ENCODE results near the gene KIAA1217. TPM values are rescaled to one million over a fixed set of nuclear protein-coding genes. Genes with fewer than 3 reads are reported as not detected.
A peak's percentile ranks its signal among the peaks of the same experiment; 100 is the strongest.
"Not testable (repeated sequence)": the region's sequence is repeated elsewhere in the genome, so short reads cannot be mapped to it uniquely, and the experiment has no call there.

KIAA1217 gene
- total RNA-seq, 1 experiment from 2014 or later = 5.2 TPM

DNA sequence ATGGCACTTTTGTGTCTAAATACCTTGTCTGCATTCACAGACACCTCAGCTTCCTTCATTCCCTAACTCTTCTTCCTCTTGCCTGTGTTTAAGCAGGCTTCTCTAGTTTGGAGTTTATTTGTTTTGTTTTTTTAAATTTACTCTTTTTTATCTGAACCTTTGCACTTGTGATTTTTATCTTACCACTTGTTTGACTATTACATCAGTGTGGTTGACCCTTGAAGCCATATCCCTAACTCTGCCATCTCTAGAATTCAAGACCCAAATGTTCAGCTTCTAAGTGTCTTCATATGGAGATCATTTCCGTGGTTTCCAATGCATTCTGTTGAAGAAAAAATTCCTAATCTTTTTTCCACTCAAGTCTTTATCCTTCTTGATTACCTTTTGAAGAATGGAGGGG lies 233.3 kb downstream of the KIAA1217 start:
- no peak for DNase-seq (ENCODE audit: low spot score)

DNA sequence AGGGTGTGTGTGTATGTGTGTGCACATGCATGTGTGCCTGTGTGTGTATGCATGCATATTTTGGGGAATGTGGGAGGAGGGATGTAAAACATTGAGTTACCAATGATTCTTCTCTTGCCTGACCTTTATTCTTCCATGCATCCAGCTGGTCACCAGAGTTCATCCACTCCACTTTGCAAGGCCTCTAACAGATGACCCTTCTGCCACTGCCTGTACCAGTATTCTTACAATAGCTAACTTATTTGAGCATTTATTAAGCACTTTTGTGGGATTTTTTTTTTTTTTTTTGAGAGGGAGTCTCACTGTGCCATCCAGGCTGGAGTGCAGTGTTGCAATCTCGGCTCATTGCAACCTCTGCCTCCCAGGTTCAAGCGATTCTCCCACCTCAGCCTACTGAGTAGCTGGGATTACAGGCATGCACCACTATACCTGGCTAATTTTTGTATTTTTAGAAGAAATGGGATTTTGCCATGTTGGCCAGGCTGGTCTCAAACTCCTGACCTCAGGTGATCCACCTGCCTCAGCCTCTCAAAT lies 233.8 kb downstream of the KIAA1217 start:
- DNase-seq (ENCODE audit: low spot score) = not testable (repeated sequence)

DNA sequence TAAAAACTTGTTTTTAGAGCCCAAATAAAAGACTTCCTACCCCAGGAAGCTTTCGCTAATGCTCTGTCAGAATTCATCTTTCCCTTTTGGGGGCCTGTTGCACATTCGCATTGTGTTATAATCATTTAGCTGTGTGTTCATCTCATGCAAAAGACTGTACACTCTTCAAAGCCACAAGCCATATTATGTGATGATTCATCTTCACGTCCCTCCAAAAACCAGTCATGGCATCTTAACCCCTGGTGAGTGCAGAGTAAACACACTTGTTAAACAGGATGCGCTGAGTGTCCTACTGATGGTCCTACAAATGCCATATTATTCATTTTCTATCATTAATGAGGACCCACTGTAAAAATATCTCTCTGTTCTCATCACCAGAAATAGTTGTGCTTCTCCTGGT lies 235.4 kb downstream of the KIAA1217 start:
- DNase-seq (ENCODE audit: low spot score) = peak; percentile 56

DNA sequence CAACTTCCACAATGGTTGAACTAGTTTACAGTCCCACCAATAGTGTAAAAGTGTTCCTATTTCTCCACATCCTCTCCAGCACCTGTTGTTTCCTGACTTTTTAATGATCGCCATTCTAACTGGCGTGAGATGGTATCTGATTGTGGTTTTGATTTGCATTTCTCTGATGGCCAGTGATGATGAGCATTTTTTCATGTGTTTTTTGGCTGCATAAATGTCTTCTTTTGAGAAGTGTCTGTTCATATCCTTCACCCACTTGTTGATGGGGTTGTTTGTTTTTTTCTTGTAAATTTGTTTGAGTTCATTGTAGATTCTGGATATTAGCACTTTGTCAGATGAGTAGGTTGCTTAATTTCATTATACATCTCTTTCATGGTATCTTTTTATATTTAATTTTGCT lies 237.0 kb downstream of the KIAA1217 start:
- DNase-seq (ENCODE audit: low spot score) = not testable (repeated sequence)

DNA sequence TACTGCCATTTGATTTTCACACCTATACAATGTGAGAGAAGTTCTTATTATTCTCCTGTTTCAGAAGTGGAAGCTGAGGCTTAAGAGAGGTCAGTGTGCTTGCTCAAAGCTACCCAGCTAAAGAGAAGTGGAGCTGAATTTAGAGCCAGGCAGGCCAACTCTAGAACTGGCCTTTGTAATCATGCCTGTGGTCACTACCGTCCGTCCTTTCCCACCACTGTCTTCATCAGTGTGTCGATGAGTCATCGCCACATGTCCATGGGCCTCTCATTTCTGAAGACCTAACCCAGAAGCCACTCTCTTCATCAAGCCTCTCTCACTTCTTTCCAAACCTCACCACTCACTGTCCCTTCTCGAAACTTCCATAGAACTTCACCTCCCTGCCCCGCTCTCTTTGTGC lies 237.8 kb downstream of the KIAA1217 start:
- peak; percentile 71 for DNase-seq (ENCODE audit: low spot score)

DNA sequence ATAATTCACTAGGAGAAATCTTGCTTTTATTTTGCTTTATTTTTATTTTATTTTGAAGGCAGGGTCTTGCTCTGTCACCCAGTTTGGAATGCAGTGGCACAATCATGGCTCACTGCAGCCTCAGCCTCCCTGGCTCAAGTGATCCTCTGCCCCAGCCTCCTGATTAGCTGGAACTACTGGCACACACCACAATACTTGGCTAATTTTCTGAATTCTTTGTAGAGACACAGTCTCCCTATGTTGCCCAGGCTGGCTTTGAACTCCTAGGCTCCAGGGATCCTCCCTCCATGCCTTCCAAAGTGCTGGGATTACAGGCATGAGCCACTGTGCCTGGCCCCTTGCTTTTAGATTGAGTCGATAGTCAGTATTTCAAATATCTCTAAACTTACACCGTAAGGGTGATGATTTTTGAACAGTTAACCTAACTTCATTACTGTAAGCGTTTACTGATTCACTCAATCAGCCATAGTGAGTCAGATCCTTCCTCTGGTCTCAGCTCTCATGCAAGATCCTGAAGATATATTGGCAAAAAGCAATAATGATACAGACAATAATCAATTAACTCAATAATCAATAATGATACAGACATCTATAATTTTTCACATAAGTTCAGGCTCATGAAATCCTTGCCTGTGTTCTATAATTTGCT lies 239.5 kb downstream of the KIAA1217 start:
- no peak for DNase-seq (ENCODE audit: low spot score)

DNA sequence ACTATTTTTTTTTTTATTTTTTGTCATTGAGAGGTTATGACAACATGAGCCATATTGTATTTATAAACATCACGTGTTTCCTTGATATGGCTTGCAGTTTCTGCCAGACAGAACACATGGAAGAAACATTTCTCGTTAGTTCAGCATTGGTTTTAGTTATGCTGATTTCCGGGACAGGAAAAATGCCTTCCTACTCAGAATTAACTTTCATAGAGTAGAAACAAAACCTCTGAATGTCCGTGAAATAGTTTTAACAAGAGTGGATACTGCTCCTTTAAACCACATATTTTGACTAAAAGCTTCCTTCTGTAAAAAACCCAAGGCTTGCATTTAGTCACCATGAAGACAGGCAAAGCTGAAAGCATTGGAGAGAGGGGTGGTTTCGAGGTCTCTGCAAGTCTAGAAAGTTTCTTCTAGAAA lies 240.4 kb downstream of the KIAA1217 start:
- DNase-seq (ENCODE audit: low spot score) = peak; percentile 18

DNA sequence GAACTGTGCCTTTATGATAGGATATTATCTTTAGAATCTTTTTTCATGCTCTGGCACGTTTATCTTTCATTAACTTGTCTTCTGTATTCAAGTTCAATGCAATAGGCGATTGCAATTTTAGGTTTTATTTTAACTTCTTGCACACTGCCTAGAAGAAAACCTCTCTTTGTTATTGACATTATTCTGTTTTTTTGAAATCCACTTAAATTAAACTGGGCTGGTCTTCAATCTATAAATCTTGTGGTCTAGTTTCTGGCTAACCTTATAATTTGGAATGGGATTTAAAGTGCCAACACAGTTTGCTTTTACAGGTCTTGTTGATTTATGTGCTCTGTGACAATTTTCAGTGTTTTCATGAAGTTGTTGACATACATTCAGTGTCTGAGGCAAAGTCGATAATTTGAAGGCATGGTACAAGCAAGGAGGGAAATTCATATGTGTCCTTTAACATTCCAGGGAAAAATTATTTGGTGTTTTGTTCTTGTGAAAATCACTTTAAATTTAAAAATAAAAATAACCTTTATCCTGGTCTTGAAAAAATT lies 240.9 kb downstream of the KIAA1217 start:
- DNase-seq (ENCODE audit: low spot score) = no peak

DNA sequence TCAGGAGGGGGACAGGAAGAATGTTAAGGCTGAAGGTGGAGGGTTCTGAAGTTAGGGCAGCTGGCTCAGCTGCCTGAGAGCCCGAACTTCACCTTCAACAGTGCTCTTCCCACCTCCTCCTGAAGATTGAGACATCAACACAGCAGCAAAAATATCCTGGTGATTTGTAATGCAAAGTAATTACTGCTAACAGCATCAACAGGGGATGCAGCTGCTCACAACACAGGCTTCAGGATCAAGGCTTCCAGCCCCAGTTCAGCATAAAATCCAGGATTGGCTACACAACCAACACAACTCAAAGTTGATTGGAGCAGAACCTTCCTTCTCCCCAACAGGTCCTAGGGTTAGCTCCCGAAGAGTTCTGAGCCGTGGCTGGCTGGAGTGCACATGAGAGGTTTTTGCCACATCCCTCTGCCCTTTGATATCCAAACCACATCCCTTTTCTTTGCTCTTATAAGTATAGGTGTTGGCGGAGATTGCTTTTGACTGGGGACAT lies 242.4 kb downstream of the KIAA1217 start:
- no peak for DNase-seq (ENCODE audit: low spot score)

DNA sequence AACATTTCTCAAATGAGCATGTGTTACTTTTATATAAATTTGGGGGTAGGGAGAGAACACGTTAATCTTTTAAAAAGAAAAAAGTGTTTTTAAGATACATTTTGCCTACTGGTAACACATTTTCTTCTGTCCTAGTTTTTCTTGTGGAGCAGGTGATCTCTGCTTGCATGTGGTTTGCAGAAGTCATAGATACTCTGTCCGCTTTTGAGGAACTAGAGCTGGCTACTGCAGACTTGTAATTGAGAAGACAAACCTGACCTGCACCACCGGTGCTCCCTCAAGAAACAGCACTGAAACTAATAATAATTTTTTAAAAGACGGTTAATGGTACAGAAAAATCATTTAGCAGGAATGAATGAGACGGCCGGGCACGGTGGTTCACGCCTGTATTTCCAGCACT lies 243.1 kb downstream of the KIAA1217 start:
- DNase-seq (ENCODE audit: low spot score) = no peak

DNA sequence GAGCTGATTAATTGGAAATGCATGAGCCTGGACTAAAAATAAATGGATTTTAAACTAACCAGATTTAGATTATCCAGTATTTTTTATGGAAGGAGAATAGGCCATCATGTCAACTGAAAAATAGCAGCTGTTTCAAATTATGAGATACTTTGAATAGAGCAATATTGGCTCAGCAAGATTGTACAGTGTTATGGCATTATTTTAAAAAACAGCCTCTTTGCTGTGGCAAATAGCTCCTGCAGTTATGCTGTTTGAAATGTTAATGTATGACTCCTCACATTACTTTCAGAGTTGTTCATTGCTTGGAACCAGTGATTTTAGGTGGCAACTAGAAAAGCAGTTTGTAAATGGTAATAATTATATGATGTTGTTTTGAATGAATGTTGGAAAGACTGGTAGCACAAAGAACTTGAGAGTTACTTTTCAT lies 244.5 kb downstream of the KIAA1217 start:
- no peak for DNase-seq (ENCODE audit: low spot score)

DNA sequence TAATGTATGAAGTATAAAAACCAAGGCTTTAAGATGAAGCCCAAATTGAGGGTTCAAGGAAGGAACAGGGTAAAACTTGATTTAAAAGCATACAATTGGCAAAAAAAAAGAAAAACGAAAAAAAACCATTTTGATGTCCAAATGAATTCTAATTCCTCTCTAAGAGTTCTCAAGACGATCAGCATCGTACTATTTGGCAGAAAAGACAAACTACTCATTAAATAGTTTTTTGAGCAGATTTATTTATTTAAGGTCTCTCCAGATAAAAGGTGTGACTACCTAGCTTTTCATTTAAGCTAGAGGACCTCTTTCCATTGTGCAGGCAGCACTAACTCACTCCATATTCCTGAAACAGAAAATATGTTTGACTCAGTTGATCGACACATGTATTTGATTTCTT lies 245.0 kb downstream of the KIAA1217 start:
- DNase-seq (ENCODE audit: low spot score) = no peak

DNA sequence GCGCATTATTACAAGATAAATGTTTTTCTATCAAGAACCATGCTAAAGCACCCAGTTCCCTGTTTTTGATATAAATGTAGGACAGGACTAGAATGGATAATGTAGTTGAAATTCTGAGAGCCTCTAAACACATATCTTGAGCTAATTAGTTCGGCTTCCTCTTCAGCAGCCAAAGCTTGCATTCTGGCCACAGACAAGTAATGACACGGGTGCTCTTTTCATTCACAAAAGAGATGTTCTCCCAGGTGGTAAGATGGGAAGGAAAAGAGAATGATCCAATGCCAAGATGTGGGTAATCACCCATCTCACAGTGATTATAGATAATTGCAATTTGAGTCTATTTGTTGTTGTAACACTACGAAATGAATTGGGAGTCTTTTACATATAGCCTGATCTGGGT lies 246.5 kb downstream of the KIAA1217 start:
- no peak for DNase-seq (ENCODE audit: low spot score)

DNA sequence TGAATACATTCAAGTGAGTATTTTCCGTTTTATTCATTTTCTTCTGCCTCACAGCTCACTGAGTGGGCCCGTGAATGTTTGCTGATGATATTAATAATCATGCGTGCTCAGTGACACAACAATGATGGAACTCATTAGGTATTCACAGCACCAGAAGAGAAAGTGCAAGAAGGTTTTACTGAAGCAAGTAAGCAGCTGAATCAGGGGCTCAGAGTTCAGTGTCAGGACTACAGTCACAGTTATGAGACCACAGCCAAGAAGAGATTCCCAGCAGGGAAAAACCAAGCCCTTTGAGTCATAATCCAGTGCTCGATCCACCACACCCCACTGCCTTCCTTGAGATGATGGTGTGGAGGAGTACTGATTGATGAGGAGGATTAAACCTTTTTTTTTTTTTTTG lies 247.4 kb downstream of the KIAA1217 start:
- peak; percentile 34 for DNase-seq (ENCODE audit: low spot score)

DNA sequence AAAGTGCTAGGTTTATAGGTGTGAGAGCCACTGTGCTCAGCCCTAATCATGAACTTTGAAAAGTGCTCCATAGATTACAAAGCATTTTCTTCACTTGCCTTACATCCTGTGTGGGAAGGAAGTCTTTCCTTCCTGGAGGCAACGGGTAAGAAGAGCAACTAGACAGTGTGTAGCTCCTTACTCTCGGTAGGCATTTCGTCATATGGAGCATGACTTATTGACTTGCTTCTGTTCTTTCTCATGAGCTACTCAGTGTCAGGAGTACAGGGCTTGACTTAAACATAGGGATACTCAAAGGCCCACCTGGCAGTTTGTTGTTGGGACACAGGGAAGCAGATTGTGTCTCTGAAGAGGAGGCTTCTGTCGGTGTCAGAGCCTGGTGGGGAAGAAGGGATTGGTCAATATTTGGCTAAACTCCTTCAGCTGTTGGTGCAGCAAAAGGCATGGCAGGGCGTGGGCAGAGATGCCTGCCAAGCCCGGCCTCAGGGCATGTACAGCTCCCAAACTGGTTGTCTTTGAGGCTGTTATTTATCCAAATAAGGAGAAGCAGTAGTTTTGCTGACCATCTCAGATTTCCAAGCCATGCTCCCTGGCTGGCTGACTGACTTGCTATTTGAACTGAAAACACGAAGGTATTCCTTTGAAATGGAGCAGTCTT lies 248.9 kb downstream of the KIAA1217 start:
- DNase-seq (ENCODE audit: low spot score) = peak; percentile 59

DNA sequence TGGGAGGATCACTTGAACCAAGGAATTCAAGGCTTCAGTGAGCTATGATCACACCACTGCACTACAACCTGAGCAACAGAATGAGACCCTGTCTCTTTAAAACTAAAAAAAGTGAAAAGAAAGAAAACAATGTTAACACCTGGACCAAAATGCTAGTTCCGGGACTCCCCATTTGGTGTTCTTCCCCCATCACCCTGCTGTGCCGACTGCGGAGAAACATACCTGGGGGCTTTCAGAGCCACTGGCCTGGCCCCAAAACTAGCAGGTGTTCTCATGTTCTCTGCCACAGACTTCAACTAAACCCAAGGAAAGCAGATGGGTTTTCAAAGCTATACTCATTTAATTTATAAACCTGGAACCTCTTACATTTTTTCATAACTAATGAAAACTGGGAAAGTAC lies 250.9 kb downstream of the KIAA1217 start:
- no peak for DNase-seq (ENCODE audit: low spot score)

DNA sequence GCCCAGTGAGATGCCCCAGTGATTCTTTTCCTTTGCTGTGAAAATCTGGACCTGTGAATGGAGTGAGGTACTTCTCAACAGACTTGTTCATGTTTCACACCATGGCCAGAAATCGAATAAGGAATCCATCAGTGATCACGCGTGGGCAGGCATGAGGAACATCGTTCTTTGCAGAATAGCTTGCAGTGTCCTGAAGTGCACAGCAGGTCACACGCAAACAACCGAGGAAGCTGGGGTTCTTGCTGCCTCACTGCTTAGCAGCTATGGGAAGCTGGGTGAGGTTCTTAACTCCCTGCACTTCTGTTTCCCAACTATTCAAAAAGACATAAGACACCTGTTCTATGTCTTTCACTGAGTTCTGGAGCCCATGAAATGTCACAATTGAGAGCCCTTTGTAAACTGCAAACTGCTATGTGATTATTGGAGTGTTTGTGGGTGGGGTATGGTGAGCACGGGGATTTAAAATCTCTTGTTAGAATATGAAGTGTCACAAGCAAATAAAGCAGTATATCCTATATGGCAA lies 253.4 kb downstream of the KIAA1217 start:
- DNase-seq (ENCODE audit: low spot score) = no peak

DNA sequence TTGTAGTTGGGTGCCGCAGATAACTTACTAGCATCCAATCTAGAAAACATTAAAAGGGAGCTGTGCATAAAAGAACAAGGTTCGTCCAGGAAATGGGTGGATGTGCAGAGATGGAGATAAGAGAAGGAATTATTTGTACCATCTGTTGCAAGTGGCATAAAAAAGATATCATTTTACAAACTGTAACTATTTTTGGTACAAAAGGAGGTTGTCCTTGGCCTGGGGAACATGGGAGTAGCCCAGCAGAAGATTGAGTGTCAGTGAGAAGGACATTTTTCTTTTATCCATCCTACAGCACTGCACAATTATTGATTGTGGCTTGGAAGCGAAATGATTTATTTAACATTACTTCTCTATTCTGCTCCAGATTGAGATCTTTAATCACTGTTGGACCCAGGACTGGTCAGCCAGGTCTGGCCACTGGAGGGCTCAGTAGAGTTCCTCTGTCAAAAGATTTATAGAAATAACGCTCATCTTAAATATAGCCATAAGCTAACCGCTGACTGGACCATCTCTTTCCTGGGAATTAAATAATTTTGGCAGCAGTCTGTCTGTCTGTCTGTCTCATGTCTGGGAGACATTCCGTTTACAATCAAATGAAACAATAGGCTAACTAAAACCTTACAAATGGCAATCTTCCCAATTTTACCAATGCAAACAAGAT lies 254.1 kb downstream of the KIAA1217 start:
- DNase-seq (ENCODE audit: low spot score) = no peak

DNA sequence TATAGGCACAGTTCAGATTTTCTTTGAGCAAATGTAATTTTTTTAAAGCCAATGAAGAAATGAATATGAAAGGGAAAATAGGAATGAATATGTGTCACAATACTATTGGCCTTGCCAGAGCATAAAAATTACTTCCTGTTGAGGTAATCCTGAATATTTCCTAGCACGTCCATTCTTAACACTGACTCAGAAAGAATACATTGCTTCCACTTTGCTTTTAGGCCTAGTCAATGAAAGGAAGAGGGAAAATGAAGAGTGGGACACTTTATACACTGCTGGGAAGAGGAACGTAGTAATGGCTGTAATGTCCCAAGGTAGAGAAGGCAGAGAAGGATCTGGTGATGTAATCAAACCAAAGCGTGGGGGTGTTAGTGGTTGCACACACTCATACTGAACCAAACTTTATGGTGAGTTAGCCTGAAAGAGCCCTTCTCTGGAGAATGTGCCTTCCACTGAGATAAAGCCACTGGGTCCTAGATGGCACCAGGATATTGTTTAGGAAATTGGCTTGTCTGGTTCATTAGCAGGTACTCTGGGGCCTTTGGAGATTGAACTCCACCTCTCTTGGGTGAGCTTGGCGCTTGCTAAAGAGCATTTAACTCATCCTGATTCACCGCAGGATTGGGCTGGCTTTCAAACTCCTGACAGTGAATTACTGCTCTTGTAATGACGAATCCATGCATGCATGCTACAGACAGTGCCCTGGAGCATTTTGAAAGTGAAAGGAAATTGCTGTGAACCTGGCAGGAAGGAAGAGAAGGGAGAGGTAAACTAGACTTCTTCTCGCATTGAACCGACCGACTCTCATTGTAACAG lies 254.9 kb downstream of the KIAA1217 start:
- DNase-seq (ENCODE audit: low spot score) = peak; percentile 86

DNA sequence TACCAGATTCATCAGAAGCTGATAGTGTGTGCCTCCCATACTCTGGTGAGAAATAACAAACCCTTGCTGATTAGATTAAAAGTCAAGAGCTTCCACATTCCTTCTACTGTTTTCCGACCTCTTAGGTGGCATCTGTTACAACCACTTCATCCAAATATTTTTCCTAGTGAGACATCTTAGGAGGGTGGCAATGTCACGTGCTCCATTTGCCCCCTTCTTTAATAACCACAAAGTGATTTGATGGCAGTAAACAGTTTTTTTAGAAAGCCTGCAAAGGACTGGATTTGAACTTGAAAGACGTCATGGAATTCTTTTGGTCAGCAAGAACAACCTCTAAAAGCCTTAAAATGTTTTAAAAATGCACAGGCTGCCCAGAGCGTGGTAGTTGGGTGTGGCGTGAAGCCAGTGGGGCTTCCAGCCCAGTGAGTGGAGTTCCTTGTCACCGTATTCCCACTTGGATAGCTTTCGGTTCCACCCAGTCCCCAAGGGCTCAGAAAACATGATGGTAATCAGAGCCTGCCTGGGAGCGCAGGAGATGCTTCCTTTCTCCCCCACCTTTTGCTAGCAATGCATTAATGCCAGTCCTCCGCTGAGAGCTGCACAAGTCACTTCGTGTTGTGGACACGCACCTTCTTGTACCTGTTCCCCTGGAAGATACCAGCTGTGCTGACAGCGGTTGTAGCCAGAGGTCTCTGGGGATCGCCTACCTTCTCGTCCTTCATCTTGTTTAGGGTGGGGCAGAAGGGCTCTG lies 256.4 kb downstream of the KIAA1217 start:
- peak; percentile 91 for DNase-seq (ENCODE audit: low spot score)

Measured in H4 (cell line).